Measurements from ENCODE around the gene LMNA. TPM values are rescaled to one million over a fixed set of nuclear protein-coding genes. Genes with fewer than 3 reads are reported as not detected.

LMNA gene
- total RNA-seq, 1 experiment from 2014 or later = 51.0 TPM

GRCh38 chr1:156129687-156130577, 15.4 kb downstream of the LMNA start:
- Histone ChIP-seq H2BK20ac (ENCODE audit: low read depth, low read length, poor library complexity, severe bottlenecking) (no peak overlapping the region), H3K4me2 (ENCODE audit: insufficient read depth, insufficient read length, low read length) (peak overlapping the region; percentile 1), H3K56ac (ENCODE audit: insufficient read length, low read depth, low read length) (no peak overlapping the region), H3K27ac (ENCODE audit: insufficient read length, low read depth, low read length) (peak overlapping the region; percentile 72), H3K79me2 (ENCODE audit: insufficient read depth, low read length) (no peaks in the 10 kb centered on the region), H3K18ac (ENCODE audit: insufficient read length, low read depth, low read length) (peak overlapping the region; percentile 31), H3K9ac (ENCODE audit: extremely low read depth, insufficient read length, low read length) (peak overlapping the region; percentile 1), H2BK5ac (ENCODE audit: insufficient read length, low read length) (no peak overlapping the region), H3T11ph (ENCODE audit: low read length) (no peak overlapping the region), H3K9me3 (ENCODE audit: control insufficient read depth, low read depth, low read length) (no peaks in the 10 kb centered on the region), H4K20me1 (ENCODE audit: control insufficient read depth, insufficient read depth, insufficient read length) (no peaks in the 10 kb centered on the region), H4K8ac (replicated peaks; ENCODE audit: insufficient read length, low read depth, low read length) (no peak overlapping the region), H3K23me2 (ENCODE audit: insufficient read length, low read depth, low read length, poor library complexity, severe bottlenecking) (no peaks in the 10 kb centered on the region), H3K4ac (ENCODE audit: low read depth, low read length) (no peak overlapping the region; the same call in 1 of the 2 replicates), H4K91ac (ENCODE audit: insufficient read length, low read depth, low read length) (peak overlapping the region; percentile 25), H3K23ac (ENCODE audit: insufficient read length, low read depth, low read length) (no peak overlapping the region), H3K27me3 (ENCODE audit: insufficient read depth, low read length) (no peaks in the 10 kb centered on the region), H2BK15ac (ENCODE audit: low read depth, low read length) (no peak overlapping the region), H4K5ac (ENCODE audit: insufficient read length, low read depth, low read length) (peak overlapping the region; percentile 0), H3K79me1 (ENCODE audit: insufficient read depth, low read depth, low read length, poor library complexity, severe bottlenecking) (no peaks in the 10 kb centered on the region), H2AK5ac (ENCODE audit: insufficient read length, low read length) (peak overlapping the region; percentile 38), H2AFZ (ENCODE audit: low read length) (no peak overlapping the region), H3K4me1 (ENCODE audit: insufficient read depth, low read length) (peaks cover 13% of the 10 kb centered on the region), H2BK120ac (ENCODE audit: low read depth, low read length, poor library complexity, severe bottlenecking) (no peak overlapping the region), H2BK12ac (ENCODE audit: insufficient read length, low read depth, low read length) (peak overlapping the region; percentile 0), H3K14ac (ENCODE audit: insufficient read depth, low read length) (peak overlapping the region; percentile 55)
- H3K27me3 Mint-ChIP-seq (ENCODE audit: low read depth) = no peaks in the 10 kb centered on the region
- no CpG with 5 or more reads among the region's 7 CpGs for WGBS (ENCODE audit: extremely low coverage, insufficient read length, low lambda C conversion rate)
- DNase-seq = peak; percentile 98
- H3K4me3 Mint-ChIP-seq = peak overlapping the region in 1 of 2 experiments; percentile 36; a peak in 1 of 5 replicates
- peaks cover 29 to 30% of the 10 kb centered on the region in 2 experiments for H3K4me1 Mint-ChIP-seq
- peak; percentile 100 for TF ChIP-seq CTCF (conservative IDR thresholded peaks at IDR 0.05)
- peak overlapping the region; percentile 93 to 100 (median 93) for H3K27ac Mint-ChIP-seq
- no peaks in the 10 kb centered on the region for H3K9me3 Mint-ChIP-seq
- H3K36me3 Mint-ChIP-seq (ENCODE audit: insufficient read depth in 1 of 3, low read depth in 3 of 3) = peaks cover 12 to 28% (median 24%) of the 10 kb centered on the region in 3 experiments

Data from H9 (cell line).